ENCODE measurements around the gene SRMS.
"Not testable (repeated sequence)": the region's sequence is repeated elsewhere in the genome, so short reads cannot be mapped to it uniquely, and the experiment has no call there.

The SRMS gene

DNA sequence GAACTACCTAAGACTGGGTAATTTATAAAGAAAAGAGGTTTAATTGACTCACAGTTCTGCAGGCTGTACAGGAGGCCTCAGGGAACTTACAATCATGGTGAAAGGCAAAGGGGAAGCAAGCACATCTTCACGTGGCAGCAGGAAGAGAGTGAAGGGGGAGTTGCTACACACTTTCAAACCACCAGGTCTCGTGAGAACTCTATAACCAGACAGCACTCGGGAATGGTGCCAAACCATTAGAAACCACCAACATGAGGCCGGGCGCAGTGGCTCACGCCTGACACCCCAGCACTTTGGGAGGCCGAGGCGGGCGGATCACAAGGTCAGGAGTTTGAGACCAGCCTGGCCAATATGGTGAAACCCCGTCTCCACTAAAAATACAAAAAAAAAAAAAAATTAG is 33.0 kb downstream of the SRMS start:
- not testable (repeated sequence) for H3K4me3 ChIP-seq (ENCODE audit: low read depth, low read length); H2BK12ac ChIP-seq (ENCODE audit: low read length); H3K79me1 ChIP-seq (ENCODE audit: low read length); H3K18ac ChIP-seq (ENCODE audit: low read length); H4K12ac ChIP-seq (ENCODE audit: low read depth, low read length); H3K23ac ChIP-seq (ENCODE audit: low read length); H4K91ac ChIP-seq (ENCODE audit: low read depth, low read length); H3K9me3 ChIP-seq (ENCODE audit: insufficient read depth, low read depth, low read length); H3K4me2 ChIP-seq (ENCODE audit: low read length); H3K79me2 ChIP-seq (ENCODE audit: control insufficient read depth, insufficient read depth, low read length, poor library complexity); H2BK120ac ChIP-seq (ENCODE audit: insufficient read depth, low read length, poor library complexity); H3K9ac ChIP-seq (ENCODE audit: low read length); H2AK5ac ChIP-seq (ENCODE audit: low read length); H3K27ac ChIP-seq (ENCODE audit: low read depth, low read length); H3K14ac ChIP-seq (ENCODE audit: low read length); H2AFZ ChIP-seq (ENCODE audit: insufficient read depth, low read length, poor library complexity); H3K27me3 ChIP-seq (ENCODE audit: insufficient read depth, low read length); DNase-seq; H4K8ac ChIP-seq (ENCODE audit: low read depth, low read length); H3K4ac ChIP-seq (ENCODE audit: low read depth, low read length); H3K36me3 ChIP-seq (ENCODE audit: control insufficient read depth in 1 of 2, insufficient read depth in 2 of 2, low read length in 2 of 2); H2BK5ac ChIP-seq (ENCODE audit: low read depth, low read length, poor library complexity)
- H3K4me1 ChIP-seq (ENCODE audit: control insufficient read depth in 1 of 2, insufficient read depth in 2 of 2, low read length in 2 of 2): peaks cover 6 to 12% of the 10 kb centered on the region in 2 experiments
- WGBS (ENCODE audit: extremely low coverage, insufficient coverage, insufficient read length): no CpG with 5 or more reads among the region's 10 CpGs

DNA sequence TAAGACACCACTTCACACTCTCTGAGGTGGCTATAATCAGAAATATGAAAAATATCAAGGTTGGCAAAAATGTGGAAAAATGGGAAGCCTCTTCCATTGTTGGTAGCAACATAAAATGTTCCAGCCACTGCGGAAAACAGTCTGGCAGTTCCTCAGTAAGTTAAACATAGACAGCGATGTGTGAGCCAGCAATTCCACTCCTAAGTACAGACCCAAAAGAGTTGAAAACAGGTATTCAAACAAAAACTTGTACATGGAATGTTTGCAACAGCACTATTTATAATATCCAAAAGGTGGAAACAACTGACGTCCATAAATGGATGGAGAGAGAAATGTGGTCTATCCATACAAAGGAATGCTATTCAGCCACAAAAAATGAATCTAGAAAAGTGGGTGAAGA is 34.3 kb downstream of the SRMS start:
- Histone ChIP-seq H3K4me2 (ENCODE audit: low read length) (no peak overlapping the region), H2BK120ac (ENCODE audit: insufficient read depth, low read length, poor library complexity) (no peak overlapping the region), H4K8ac (ENCODE audit: low read depth, low read length) (no peak overlapping the region), H3K4me3 (ENCODE audit: low read depth, low read length) (no peak overlapping the region), H3K27ac (ENCODE audit: low read depth, low read length) (no peak overlapping the region), H3K14ac (ENCODE audit: low read length) (no peak overlapping the region), H3K36me3 (ENCODE audit: control insufficient read depth in 1 of 2, insufficient read depth in 2 of 2, low read length in 2 of 2) (no peaks in the 10 kb centered on the region), H3K79me2 (ENCODE audit: control insufficient read depth, insufficient read depth, low read length, poor library complexity) (no peaks in the 10 kb centered on the region), H2AK5ac (ENCODE audit: low read length) (no peak overlapping the region), H3K18ac (ENCODE audit: low read length) (no peak overlapping the region), H2BK5ac (ENCODE audit: low read depth, low read length, poor library complexity) (no peak overlapping the region), H2BK12ac (ENCODE audit: low read length) (no peak overlapping the region), H3K23ac (ENCODE audit: low read length) (no peak overlapping the region), H4K12ac (ENCODE audit: low read depth, low read length) (no peak overlapping the region), H3K9ac (ENCODE audit: low read length) (no peak overlapping the region), H3K27me3 (ENCODE audit: insufficient read depth, low read length) (no peaks in the 10 kb centered on the region), H2AFZ (ENCODE audit: insufficient read depth, low read length, poor library complexity) (no peak overlapping the region), H3K79me1 (ENCODE audit: low read length) (no peaks in the 10 kb centered on the region), H3K4me1 (ENCODE audit: control insufficient read depth in 1 of 2, insufficient read depth in 2 of 2, low read length in 2 of 2) (peaks cover under 1% of the 10 kb centered on the region in 2 experiments), H3K4ac (ENCODE audit: low read depth, low read length) (no peak overlapping the region), H4K91ac (ENCODE audit: low read depth, low read length) (no peak overlapping the region), H3K9me3 (ENCODE audit: insufficient read depth, low read depth, low read length) (no peaks in the 10 kb centered on the region)
- no CpG with 5 or more reads among the region's 3 CpGs for WGBS (ENCODE audit: extremely low coverage, insufficient coverage, insufficient read length)
- DNase-seq: no peak

DNA sequence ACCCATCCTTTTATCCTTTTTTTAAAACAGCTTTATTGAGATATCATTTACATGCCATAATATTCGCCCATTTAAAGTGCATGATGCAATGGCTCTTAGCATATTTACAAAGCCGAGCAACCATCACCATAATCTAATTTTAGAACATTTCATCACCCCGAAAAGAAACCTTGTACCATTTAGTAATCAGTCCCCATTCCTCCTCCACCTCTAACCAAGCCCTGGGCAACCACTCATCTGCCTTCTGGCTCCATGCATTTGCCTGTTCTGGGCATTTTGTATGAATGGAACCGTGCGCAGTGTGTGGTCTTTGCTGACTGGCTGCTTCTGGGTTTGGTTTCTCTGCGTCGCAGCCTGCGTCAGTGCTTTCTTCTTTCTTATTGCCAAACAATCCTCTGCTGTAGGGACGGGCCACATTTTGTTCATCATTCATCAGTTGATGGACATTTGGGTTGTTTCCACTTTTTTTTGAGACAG is 38.4 kb downstream of the SRMS start:
- no peak for DNase-seq
- H3K4ac ChIP-seq (ENCODE audit: low read depth, low read length): no peak overlapping the region
- no peak overlapping the region for H2BK12ac ChIP-seq (ENCODE audit: low read length)
- no peaks in the 10 kb centered on the region for H3K79me2 ChIP-seq (ENCODE audit: control insufficient read depth, insufficient read depth, low read length, poor library complexity)
- H4K91ac ChIP-seq (ENCODE audit: low read depth, low read length): no peak overlapping the region
- H4K12ac ChIP-seq (ENCODE audit: low read depth, low read length): no peak overlapping the region
- H3K4me1 ChIP-seq (ENCODE audit: control insufficient read depth in 1 of 2, insufficient read depth in 2 of 2, low read length in 2 of 2): no peaks in the 10 kb centered on the region
- peaks cover 10% of the 10 kb centered on the region for H3K9me3 ChIP-seq (ENCODE audit: insufficient read depth, low read depth, low read length)
- H2AFZ ChIP-seq (ENCODE audit: insufficient read depth, low read length, poor library complexity): no peak overlapping the region
- H2BK5ac ChIP-seq (ENCODE audit: low read depth, low read length, poor library complexity): no peak overlapping the region
- no peak overlapping the region for H3K4me3 ChIP-seq (ENCODE audit: low read depth, low read length)
- no peaks in the 10 kb centered on the region for H3K27me3 ChIP-seq (ENCODE audit: insufficient read depth, low read length)
- no peak overlapping the region for H2AK5ac ChIP-seq (ENCODE audit: low read length)
- H3K79me1 ChIP-seq (ENCODE audit: low read length): no peaks in the 10 kb centered on the region
- no peaks in the 10 kb centered on the region for H3K36me3 ChIP-seq (ENCODE audit: control insufficient read depth in 1 of 2, insufficient read depth in 2 of 2, low read length in 2 of 2)
- H3K23ac ChIP-seq (ENCODE audit: low read length): no peak overlapping the region
- no CpG with 5 or more reads among the region's 9 CpGs for WGBS (ENCODE audit: extremely low coverage, insufficient coverage, insufficient read length)
- H3K14ac ChIP-seq (ENCODE audit: low read length): no peak overlapping the region
- H4K8ac ChIP-seq (ENCODE audit: low read depth, low read length): no peak overlapping the region
- H3K27ac ChIP-seq (ENCODE audit: low read depth, low read length): no peak overlapping the region
- no peak overlapping the region for H3K18ac ChIP-seq (ENCODE audit: low read length)
- H3K9ac ChIP-seq (ENCODE audit: low read length): no peak overlapping the region
- no peak overlapping the region for H3K4me2 ChIP-seq (ENCODE audit: low read length)
- H2BK120ac ChIP-seq (ENCODE audit: insufficient read depth, low read length, poor library complexity): no peak overlapping the region

DNA sequence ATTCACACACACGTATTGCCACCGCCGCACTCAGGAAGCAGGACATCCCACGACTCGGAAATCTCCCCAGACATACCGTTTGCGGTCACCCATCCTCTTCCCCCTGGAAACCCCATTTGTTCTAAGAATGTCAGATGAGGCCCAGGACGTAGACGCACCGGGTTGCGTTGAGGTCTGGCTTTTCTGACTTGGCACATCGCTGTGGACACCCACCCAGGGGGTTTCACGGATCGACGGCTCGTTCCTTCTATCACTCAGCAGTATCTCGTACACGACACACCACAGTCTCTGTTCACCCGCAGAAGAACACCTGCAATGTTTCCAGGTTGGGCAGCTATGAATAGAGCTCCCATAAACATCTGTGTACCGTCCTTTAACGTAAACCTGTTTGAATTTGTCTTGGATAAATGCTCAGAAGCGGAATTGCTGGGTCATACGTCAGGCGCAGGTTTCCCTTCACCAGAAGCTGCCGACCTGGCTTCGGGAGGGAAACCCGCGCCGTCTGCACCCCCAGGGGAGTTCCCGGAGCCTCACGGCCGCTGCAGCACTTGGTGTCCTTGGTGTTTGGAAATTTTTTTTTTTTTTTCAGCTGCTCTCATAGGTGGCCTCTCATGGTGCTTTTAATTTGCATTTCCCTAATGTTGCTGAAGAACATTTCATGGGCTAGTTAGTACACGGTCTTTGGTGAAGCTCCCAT is 39.3 kb downstream of the SRMS start:
- no peak overlapping the region for H3K4me3 ChIP-seq (ENCODE audit: low read depth, low read length)
- H3K36me3 ChIP-seq (ENCODE audit: control insufficient read depth in 1 of 2, insufficient read depth in 2 of 2, low read length in 2 of 2): no peaks in the 10 kb centered on the region
- H2BK120ac ChIP-seq (ENCODE audit: insufficient read depth, low read length, poor library complexity): no peak overlapping the region
- H2BK5ac ChIP-seq (ENCODE audit: low read depth, low read length, poor library complexity): no peak overlapping the region
- no peak overlapping the region for H3K23ac ChIP-seq (ENCODE audit: low read length)
- no peak for DNase-seq
- H2BK12ac ChIP-seq (ENCODE audit: low read length): no peak overlapping the region
- H4K91ac ChIP-seq (ENCODE audit: low read depth, low read length): no peak overlapping the region
- H4K12ac ChIP-seq (ENCODE audit: low read depth, low read length): no peak overlapping the region
- no peak overlapping the region for H3K4ac ChIP-seq (ENCODE audit: low read depth, low read length)
- no peaks in the 10 kb centered on the region for H3K27me3 ChIP-seq (ENCODE audit: insufficient read depth, low read length)
- no peaks in the 10 kb centered on the region for H3K4me1 ChIP-seq (ENCODE audit: control insufficient read depth in 1 of 2, insufficient read depth in 2 of 2, low read length in 2 of 2)
- H3K4me2 ChIP-seq (ENCODE audit: low read length): no peak overlapping the region
- H3K79me2 ChIP-seq (ENCODE audit: control insufficient read depth, insufficient read depth, low read length, poor library complexity): no peaks in the 10 kb centered on the region
- H2AK5ac ChIP-seq (ENCODE audit: low read length): no peak overlapping the region
- no peaks in the 10 kb centered on the region for H3K79me1 ChIP-seq (ENCODE audit: low read length)
- H2AFZ ChIP-seq (ENCODE audit: insufficient read depth, low read length, poor library complexity): no peak overlapping the region
- H4K8ac ChIP-seq (ENCODE audit: low read depth, low read length): no peak overlapping the region
- no peak overlapping the region for H3K27ac ChIP-seq (ENCODE audit: low read depth, low read length)
- H3K9me3 ChIP-seq (ENCODE audit: insufficient read depth, low read depth, low read length): peaks cover 12% of the 10 kb centered on the region
- no peak overlapping the region for H3K18ac ChIP-seq (ENCODE audit: low read length)
- H3K14ac ChIP-seq (ENCODE audit: low read length): no peak overlapping the region
- whole genome bisulfite sequencing (ENCODE audit: extremely low coverage, insufficient coverage, insufficient read length): no CpG with 5 or more reads among the region's 33 CpGs
- no peak overlapping the region for H3K9ac ChIP-seq (ENCODE audit: low read length)
